ENCODE measurements around the gene LRRN4CL.

DNA sequence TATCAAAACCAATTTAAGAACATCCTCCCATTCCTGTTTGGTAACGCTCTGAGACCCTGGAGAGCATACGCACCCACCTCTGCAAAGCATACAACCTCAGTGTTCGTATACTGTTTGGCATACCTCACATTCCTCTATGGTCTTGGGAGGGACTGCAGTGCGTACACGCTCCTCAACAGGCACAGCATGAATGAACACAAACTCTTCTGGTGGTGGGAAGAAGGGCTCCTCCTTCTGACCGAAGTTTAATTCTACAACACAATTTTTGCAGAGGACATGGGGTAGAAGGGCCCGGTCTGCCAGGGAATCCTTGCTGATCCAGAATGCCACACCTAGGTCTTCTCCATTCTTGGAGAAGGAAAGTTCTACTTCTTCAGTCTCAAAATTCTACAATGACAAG lies 32.7 kb upstream of the LRRN4CL start:
- TF ChIP-seq, protein P1, sequence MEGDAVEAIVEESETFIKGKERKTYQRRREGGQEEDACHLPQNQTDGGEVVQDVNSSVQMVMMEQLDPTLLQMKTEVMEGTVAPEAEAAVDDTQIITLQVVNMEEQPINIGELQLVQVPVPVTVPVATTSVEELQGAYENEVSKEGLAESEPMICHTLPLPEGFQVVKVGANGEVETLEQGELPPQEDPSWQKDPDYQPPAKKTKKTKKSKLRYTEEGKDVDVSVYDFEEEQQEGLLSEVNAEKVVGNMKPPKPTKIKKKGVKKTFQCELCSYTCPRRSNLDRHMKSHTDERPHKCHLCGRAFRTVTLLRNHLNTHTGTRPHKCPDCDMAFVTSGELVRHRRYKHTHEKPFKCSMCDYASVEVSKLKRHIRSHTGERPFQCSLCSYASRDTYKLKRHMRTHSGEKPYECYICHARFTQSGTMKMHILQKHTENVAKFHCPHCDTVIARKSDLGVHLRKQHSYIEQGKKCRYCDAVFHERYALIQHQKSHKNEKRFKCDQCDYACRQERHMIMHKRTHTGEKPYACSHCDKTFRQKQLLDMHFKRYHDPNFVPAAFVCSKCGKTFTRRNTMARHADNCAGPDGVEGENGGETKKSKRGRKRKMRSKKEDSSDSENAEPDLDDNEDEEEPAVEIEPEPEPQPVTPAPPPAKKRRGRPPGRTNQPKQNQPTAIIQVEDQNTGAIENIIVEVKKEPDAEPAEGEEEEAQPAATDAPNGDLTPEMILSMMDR (IDR thresholded peaks at IDR 0.05): no peak
- TF ChIP-seq POLR2AphosphoS5 (IDR thresholded peaks at IDR 0.05): no peak
- TF ChIP-seq POLR2A (IDR thresholded peaks at IDR 0.05): no peak

Data from breast epithelium (tissue), 3 donors.